Left renal pelvis (tissue), 4 donors: ENCODE measurements around the gene COL6A2. TPM values are rescaled to one million over a fixed set of nuclear protein-coding genes. Genes with fewer than 3 reads are reported as not detected.

Experiments
- DNase-seq, 4 donors: peaks; one replicate each; pipeline ENCODE4 v3.0.0-alpha.2; 2013; ENCODE audit warnings: low read depth in 4 of 4, low spot score in 3 of 4
- polyA plus RNA-seq, 4 donors: library from polyadenylated mRNA; unstranded; fragments of 120-200 nt; gene quantifications; one replicate each; pipeline ENCODE4 v1.2.1, GENCODE V29; 2013; ENCODE audit not compliant: insufficient read length in 4 of 4

Gene COL6A2
- 1,000 to 10,000 TPM in 1 of 4 donors, 100 to 1,000 TPM in 3; 205 to 1,137 (median 238) TPM for polyA plus RNA-seq

GRCh38 chr21:46097336-46098293 lies at the start of gene COL6A2:
COL6A2 (plus strand) TSS chr21:46098112.
- DNase-seq: peak in 1 of 4 donors; percentile 47

- no peak for DNase-seq
These were observed 48.7 kb upstream of the COL6A2 start for GRCh38 chr21:46048926-46049889.

GRCh38 chr21:46049890-46050667 lies 47.8 kb upstream of the COL6A2 start:
- DNase-seq: no peak

GRCh38 chr21:46050668-46051378 lies 47.1 kb upstream of the COL6A2 start:
- DNase-seq: no peak

GRCh38 chr21:46051379-46051770 lies 46.5 kb upstream of the COL6A2 start:
- DNase-seq: no peak

- DNase-seq: no peak
These were observed 45.9 kb upstream of the COL6A2 start for GRCh38 chr21:46051821-46052675.

GRCh38 chr21:46052703-46053651 lies 44.9 kb upstream of the COL6A2 start:
- no peak for DNase-seq

- no peak for DNase-seq
These were observed 43.9 kb upstream of the COL6A2 start for GRCh38 chr21:46054031-46054430.

- DNase-seq: no peak
These were observed 43.4 kb upstream of the COL6A2 start for GRCh38 chr21:46054451-46054881.

GRCh38 chr21:46055863-46056281 lies 42.0 kb upstream of the COL6A2 start:
- no peak for DNase-seq

- DNase-seq: no peak
These were observed 41.4 kb upstream of the COL6A2 start for GRCh38 chr21:46056450-46056903.

- DNase-seq: no peak
These were observed 40.7 kb upstream of the COL6A2 start for GRCh38 chr21:46057111-46057709.

- DNase-seq: no peak
These were observed 40.1 kb upstream of the COL6A2 start for GRCh38 chr21:46057710-46058241.

GRCh38 chr21:46058431-46059145 lies 39.3 kb upstream of the COL6A2 start:
- DNase-seq: no peak

- DNase-seq: no peak
These were observed 38.7 kb upstream of the COL6A2 start for GRCh38 chr21:46059195-46059594.
